HepG2 (cell line): Measurements from ENCODE around the gene METTL21C. TPM values are rescaled to one million over a fixed set of nuclear protein-coding genes. Genes with fewer than 3 reads are reported as not detected.

Experiments used
- ATAC-seq: fragments of 200-7000 bp; cut with Tn5 transposase; 3 replicates; pipeline ENCODE4 v1.9.1; 2020; ENCODE audit warnings: mild to moderate bottlenecking, moderate library complexity
- BruUV-seq: library from RNA; stranded (reverse); fragments of 400-500 nt; replicated peaks from 2 replicates; lab custom pipeline; 2021; lab: Mats Ljungman, UMichigan
- CTCF ChIA-PET: fragments of 300-600 bp; formaldehyde crosslinking; extraction: SDS; loops from one replicate; lab custom pipeline; 2021; ENCODE audit warnings: low total read pairs, inconsistent platforms, low intra/inter-chr PET ratio; lab: Yijun Ruan, JAX
- POLR2A ChIA-PET: fragments of 350-600 bp; sonication (Branson Sonifier 250); formaldehyde crosslinking; loops from one replicate; lab custom pipeline; 2020; ENCODE audit warnings: antibody characterized with exemption, inconsistent platforms; lab: Yijun Ruan, JAX
- DNase-seq: peaks from one replicate; pipeline ENCODE4 v3.0.0-alpha.2; 2015; ENCODE audit warnings: low spot score
- FAIRE-seq: peaks from 3 replicates; lab custom pipeline; 2011; peaks lifted over from hg19 to GRCh38; lab: Jason Lieb, UNC
- H2AFZ ChIP-seq: one replicate; pipeline ENCODE4 v1.6.1; 2011; ENCODE audit warnings: low read length, inconsistent platforms
- H3K27ac ChIP-seq: fragments of 300-600 bp; 3 replicates; pipeline ENCODE4 v1.8.0; 2011; ENCODE audit warnings: mixed run types, mild to moderate bottlenecking, mixed read lengths, low read length, inconsistent platforms; ENCODE audit not compliant: insufficient read depth; ENCODE audit errors: extremely low read length
- H3K27me3 ChIP-seq, 2 experiments: fragments of 200-600 bp in 1 of 2; 2 replicates in 1 of 2; 3 replicates in 1 of 2; pipeline versions ENCODE4 v1.6.0 to v1.8.0; 2011; ENCODE audit warnings: low read length in 2 of 2, mild to moderate bottlenecking in 2 of 2, moderate library complexity in 2 of 2, inconsistent platforms in 1 of 2; ENCODE audit not compliant: insufficient read depth in 2 of 2, control insufficient read depth in 1 of 2
- H3K36me3 ChIP-seq, 2 experiments: fragments of 200-600 bp in 1 of 2; replicated peaks in 1 of 2; 2 replicates in 1 of 2; 3 replicates in 1 of 2; pipeline versions ENCODE4 v1.5.1 to v1.8.0; 2011; ENCODE audit warnings: low read length in 2 of 2, inconsistent platforms in 1 of 2; ENCODE audit not compliant: insufficient read depth in 2 of 2, control insufficient read depth in 1 of 2
- H3K4me1 ChIP-seq: 2 replicates; pipeline ENCODE4 v1.5.1; 2012; ENCODE audit warnings: low read length, inconsistent platforms; ENCODE audit not compliant: insufficient read depth
- H3K4me2 ChIP-seq: 2 replicates; pipeline ENCODE4 v1.6.0; 2011; ENCODE audit warnings: low read depth, low read length, inconsistent platforms
- H3K4me3 ChIP-seq, 3 experiments: fragments of 200-600 bp in 1 of 3; sonication (generic), shearing (Covaris generic) in 1 of 3; replicated peaks in 1 of 3; 2 replicates each; pipeline ENCODE4 v1.5.1; 2011 to 2016; ENCODE audit warnings: low read length in 3 of 3, inconsistent platforms in 2 of 3, low read depth in 2 of 3, mild to moderate bottlenecking in 2 of 3, control low read depth in 1 of 3, mixed read lengths in 1 of 3; ENCODE audit not compliant: insufficient read depth in 1 of 3
- H3K79me2 ChIP-seq: one replicate; pipeline ENCODE4 v1.6.1; 2011; ENCODE audit warnings: low read length, inconsistent platforms; ENCODE audit not compliant: insufficient read depth
- H3K9ac ChIP-seq: 2 replicates; pipeline ENCODE4 v1.6.0; 2011; ENCODE audit warnings: mild to moderate bottlenecking, low read depth, low read length, inconsistent platforms; ENCODE audit not compliant: insufficient read depth
- H3K9me3 ChIP-seq: 2 replicates; pipeline ENCODE4 v1.5.1; 2012; ENCODE audit warnings: mild to moderate bottlenecking, low read length
- H4K20me1 ChIP-seq: 2 replicates; pipeline ENCODE4 v1.6.0; 2011; ENCODE audit warnings: inconsistent platforms, mild to moderate bottlenecking, low read length, moderate library complexity; ENCODE audit not compliant: insufficient read depth
- HMGXB3 ChIP-seq: sonication (generic); formaldehyde crosslinking; IDR thresholded peaks from 2 replicates; pipeline ENCODE4 v1.4.0; 2020; ENCODE audit warnings: missing genetic modification reagents, borderline replicate concordance
- KDM5B ChIP-seq: sonication (generic); formaldehyde crosslinking; IDR thresholded peaks from 2 replicates; pipeline ENCODE4 v1.4.0; 2020; ENCODE audit warnings: missing genetic modification reagents, mild to moderate bottlenecking, borderline replicate concordance
- RAD21 ChIP-seq: fragments of 450-650 bp; formaldehyde crosslinking; IDR thresholded peaks from 2 replicates; pipeline ENCODE4 v1.5.0; 2020; ENCODE audit warnings: mild to moderate bottlenecking
- RFX1 ChIP-seq: fragments of 450-650 bp; IDR thresholded peaks from 2 replicates; pipeline ENCODE4 v1.6.1; 2017
- ZBTB1 ChIP-seq: sonication (generic); formaldehyde crosslinking; IDR thresholded peaks from 2 replicates; pipeline ENCODE4 v1.4.0; 2020; ENCODE audit warnings: missing genetic modification reagents, borderline replicate concordance
- WGBS: methylation state at CpG from one replicate; pipeline ENCODE4 v1.1.6; 2017; ENCODE audit warnings: low lambda C conversion rate; 5-methylcytosine and 5-hydroxymethylcytosine counted together
- in situ Hi-C: cut with HindIII; loops from 2 replicates; pipeline ENCODE4 v1.10.0; 2017; ENCODE audit warnings: low pct_unique_long_range_greater_than_20kb; ENCODE audit not compliant: extremely low pct_ligation_motif_present
- intact Hi-C: fragments of 100-400 bp; cut with micrococcal nuclease; formaldehyde crosslinking; loops from one replicate; pipeline ENCODE4 v1.10.0; 2022; ENCODE audit not compliant: unreplicated experiment
- polyA plus RNA-seq, 8 experiments: library from polyadenylated mRNA; depleted of rRNA in 3 of 8; stranded (reverse) in 7 of 8; unstranded in 1 of 8; fragments of >200 nt; fragmentation: Illumina TruSeq in 4 of 8; extraction: Trizol in 4 of 8; gene quantifications; 2 replicates each; pipeline versions ENCODE4 v1.2.1 to v1.2.3, GENCODE V29; 2011 to 2016; ENCODE audit warnings: low read depth in 4 of 8, missing spikeins in 1 of 8, mixed read lengths in 1 of 8; ENCODE audit not compliant: insufficient read depth in 1 of 8
- total RNA-seq, 5 experiments: library from RNA; depleted of rRNA; stranded (reverse); fragments of >200 nt; fragmentation: Illumina TruSeq; extraction: Trizol; gene quantifications; 2 replicates each; pipeline ENCODE4 v1.2.3, GENCODE V29; 2016; ENCODE audit warnings: low read depth in 1 of 5

METTL21C gene
- total and polyA plus RNA-seq, 2 of the 13 experiments (the other 11 are each of a cell fraction or from before 2014, with no cell fraction given), result not detected

- in situ Hi-C loops, result no loop called here
- H3K36me3 ChIP-seq, result peaks cover 2 to 39% of the 10 kb centered on the region in 2 experiments; a peak in 4 of 5 replicates
- BruUV-seq, result no TSS peak
- no peak overlapping the region for H3K27ac ChIP-seq
- no peak overlapping the region for H2AFZ ChIP-seq
- peaks cover 4% of the 10 kb centered on the region; the same call in 1 of the 2 replicates for H3K9me3 ChIP-seq
- H3K4me3 ChIP-seq, result no peak overlapping the region
- intact Hi-C loops, result no loop called here
- CTCF ChIA-PET, result no interaction called here
- TF ChIP-seq RAD21 (CRISPR knock-in tag), result no peak
- TF ChIP-seq HMGXB3 (CRISPR knock-in tag), result no peak
- TF ChIP-seq RFX1, result no peak
- no peak for TF ChIP-seq ZBTB1 (CRISPR knock-in tag)
- TF ChIP-seq KDM5B (CRISPR knock-in tag), result no peak
- TF ChIP-seq, all 625 proteins: peak for 0
- POLR2A ChIA-PET, result no interaction called here
- no peak for DNase-seq
- Histone ChIP-seq H3K27me3 (no peaks in the 10 kb centered on the region), H3K4me1 (no peaks in the 10 kb centered on the region), H3K4me2 (no peak overlapping the region), H3K9ac (no peak overlapping the region), H3K79me2 (no peaks in the 10 kb centered on the region), H4K20me1 (no peaks in the 10 kb centered on the region)
- no peak for FAIRE-seq
- 95% methylated on average over 3 of the region's 3 CpGs for WGBS
- ATAC-seq, result no peak
Observed at GRCh38 chr13:102675115-102675514, 19.7 kb downstream of the METTL21C start.
